Brain microvascular endothelial cell (primary cell): Measurements from ENCODE around the gene TEAD1.

Source experiments
- DNase-seq: peaks from one replicate; pipeline ENCODE4 v3.0.0-alpha.2; 2020
- H3K27ac ChIP-seq: fragments of 250-450 bp; sonication (Bioruptor Pico); 2 replicates; pipeline ENCODE4 v1.5.1; 2020; ENCODE audit warnings: mild to moderate bottlenecking, moderate library complexity
- H3K27me3 ChIP-seq: fragments of 250-450 bp; sonication (Bioruptor Pico); replicated peaks from 2 replicates; pipeline ENCODE4 v1.5.1; 2020; ENCODE audit warnings: mild to moderate bottlenecking
- H3K36me3 ChIP-seq: fragments of 250-450 bp; sonication (Bioruptor Pico); replicated peaks from 2 replicates; pipeline ENCODE4 v1.5.1; 2020; ENCODE audit warnings: mild to moderate bottlenecking
- H3K4me3 ChIP-seq: 2 replicates; pipeline ENCODE4 v1.5.1; 2011; ENCODE audit warnings: low read depth, mild to moderate bottlenecking, control low read depth, low read length, moderate library complexity
- CTCF ChIP-seq: IDR thresholded peaks from 2 replicates; pipeline ENCODE4 v1.5.1; 2011; ENCODE audit warnings: low read depth, mild to moderate bottlenecking, moderate library complexity, low read length, control low read depth, inconsistent platforms; ENCODE audit errors: missing control alignments
- in situ Hi-C: cut with HindIII; loops from 2 replicates; pipeline ENCODE4 v1.10.0; 2017; ENCODE audit warnings: low sequenced_read_pairs, low pct_ligation_motif_present

Gene TEAD1

DNA sequence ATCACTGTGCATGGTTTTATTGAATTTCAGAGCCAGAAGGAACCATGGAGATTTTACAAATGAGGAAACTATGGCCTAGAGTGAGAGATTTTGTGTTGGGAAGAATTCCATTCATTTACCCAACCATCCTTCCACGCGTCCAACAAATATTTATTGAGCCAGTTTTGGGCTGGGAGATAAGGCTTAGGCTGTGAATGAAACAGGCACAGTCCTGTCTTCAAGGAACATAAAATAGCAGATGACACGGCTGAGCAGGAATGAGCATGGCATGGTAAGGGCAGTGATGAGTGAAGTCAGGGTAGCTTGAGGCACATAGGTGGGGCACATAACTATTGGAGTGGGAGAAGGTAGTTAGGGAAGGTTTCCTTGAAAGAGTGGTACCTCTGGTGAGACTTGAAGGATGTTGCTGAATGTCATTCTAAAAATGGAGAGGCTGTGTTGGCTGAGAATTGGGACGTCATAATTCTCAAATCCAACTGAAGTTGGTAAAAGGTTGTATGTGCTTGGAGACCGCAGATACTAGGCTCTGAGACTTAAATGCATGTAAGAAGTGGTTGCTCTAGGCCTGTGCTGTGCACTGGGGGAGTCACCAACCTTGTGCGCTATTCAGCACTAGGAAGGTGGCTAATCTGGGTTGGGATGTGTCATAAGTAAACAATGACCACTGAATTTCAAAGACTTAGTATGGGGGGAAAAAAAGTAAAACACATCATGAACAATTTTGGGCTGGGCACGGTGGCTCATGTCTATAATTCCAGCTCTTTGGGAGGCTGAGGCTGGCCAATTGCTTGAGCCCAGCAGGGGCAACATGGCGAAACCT lies 51.9 kb downstream of the TEAD1 start:
- H3K27me3 ChIP-seq = no peaks in the 10 kb centered on the region
- in situ Hi-C loops = no loop called here
- peak overlapping the region; percentile 84 for H3K27ac ChIP-seq
- no peak overlapping the region for H3K4me3 ChIP-seq
- H3K36me3 ChIP-seq = no peaks in the 10 kb centered on the region
- DNase-seq = peak; percentile 71
- TF ChIP-seq CTCF = no peak

- H3K4me3 ChIP-seq = no peak overlapping the region
- H3K27me3 ChIP-seq = no peaks in the 10 kb centered on the region
- DNase-seq = peak; percentile 77
- TF ChIP-seq CTCF = no peak
- in situ Hi-C loops = no loop called here
- H3K36me3 ChIP-seq = no peaks in the 10 kb centered on the region
- H3K27ac ChIP-seq = peak overlapping the region; percentile 84
These were observed 53.5 kb downstream of the TEAD1 start for GRCh38 chr11:12727563-12728211.

- no peaks in the 10 kb centered on the region for H3K27me3 ChIP-seq
- H3K36me3 ChIP-seq = no peaks in the 10 kb centered on the region
- in situ Hi-C loops = no loop called here
- no peak overlapping the region for H3K4me3 ChIP-seq
- no peak overlapping the region for H3K27ac ChIP-seq
- DNase-seq = no peak
- TF ChIP-seq CTCF = no peak
These were observed 54.2 kb downstream of the TEAD1 start for GRCh38 chr11:12728417-12728816.

GRCh38 chr11:12729941-12730340 lies 55.7 kb downstream of the TEAD1 start:
- Histone ChIP-seq H3K27me3 (no peaks in the 10 kb centered on the region), H3K27ac (no peak overlapping the region), H3K36me3 (no peaks in the 10 kb centered on the region), H3K4me3 (no peak overlapping the region)
- no peak for TF ChIP-seq CTCF
- no peak for DNase-seq
- in situ Hi-C loops = no loop called here

GRCh38 chr11:12731841-12732336 lies 57.7 kb downstream of the TEAD1 start:
- in situ Hi-C loops = no loop called here
- no peak for TF ChIP-seq CTCF
- H3K27ac ChIP-seq = peak overlapping the region; percentile 4
- no peak overlapping the region for H3K4me3 ChIP-seq
- H3K27me3 ChIP-seq = no peaks in the 10 kb centered on the region
- peak; percentile 37 for DNase-seq
- no peaks in the 10 kb centered on the region for H3K36me3 ChIP-seq
